ENCODE measurements around the gene DLGAP4. TPM values are rescaled to one million over a fixed set of nuclear protein-coding genes. Genes with fewer than 3 reads are reported as not detected.

The DLGAP4 gene
- total and polyA plus RNA-seq, 2 of the 8 experiments (the other 6 are each of a cell fraction or from before 2014, with no cell fraction given), result 41.2 to 57.2 TPM

DNA sequence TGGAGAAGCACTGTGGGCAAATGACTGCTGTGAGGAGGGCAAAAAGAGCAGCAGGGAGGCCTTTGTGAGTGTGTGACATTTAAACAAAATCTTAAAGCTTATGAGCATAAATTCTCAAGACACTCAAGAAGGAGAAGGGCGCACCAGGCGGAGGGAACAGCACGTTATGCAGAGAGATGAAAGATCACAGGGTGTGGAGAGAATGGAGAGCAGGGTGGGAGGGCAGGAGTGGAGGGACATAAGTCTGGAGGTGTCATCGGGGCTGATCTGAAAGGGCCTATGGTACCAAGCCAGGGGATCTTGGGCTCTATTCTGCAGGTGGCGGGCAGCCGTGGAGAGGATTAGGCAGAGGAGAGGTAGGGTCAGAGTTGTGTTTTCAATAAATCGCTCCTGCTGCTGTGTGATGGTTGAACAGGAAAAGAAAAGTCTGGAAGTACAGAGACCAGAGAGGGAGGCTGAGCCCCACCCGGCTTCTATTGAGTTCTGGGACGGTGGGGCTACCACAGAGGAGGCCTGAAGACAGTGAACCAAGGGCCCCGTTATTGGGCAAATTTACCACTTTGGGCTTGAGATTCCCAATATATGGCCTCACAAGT, 24.3 kb upstream of the DLGAP4 start (continued):
- TF ChIP-seq SAP30 (IDR thresholded peaks at IDR 0.05; ENCODE audit: insufficient read depth, insufficient replicate concordance, low read length), result no peak
- TF ChIP-seq, protein P1, sequence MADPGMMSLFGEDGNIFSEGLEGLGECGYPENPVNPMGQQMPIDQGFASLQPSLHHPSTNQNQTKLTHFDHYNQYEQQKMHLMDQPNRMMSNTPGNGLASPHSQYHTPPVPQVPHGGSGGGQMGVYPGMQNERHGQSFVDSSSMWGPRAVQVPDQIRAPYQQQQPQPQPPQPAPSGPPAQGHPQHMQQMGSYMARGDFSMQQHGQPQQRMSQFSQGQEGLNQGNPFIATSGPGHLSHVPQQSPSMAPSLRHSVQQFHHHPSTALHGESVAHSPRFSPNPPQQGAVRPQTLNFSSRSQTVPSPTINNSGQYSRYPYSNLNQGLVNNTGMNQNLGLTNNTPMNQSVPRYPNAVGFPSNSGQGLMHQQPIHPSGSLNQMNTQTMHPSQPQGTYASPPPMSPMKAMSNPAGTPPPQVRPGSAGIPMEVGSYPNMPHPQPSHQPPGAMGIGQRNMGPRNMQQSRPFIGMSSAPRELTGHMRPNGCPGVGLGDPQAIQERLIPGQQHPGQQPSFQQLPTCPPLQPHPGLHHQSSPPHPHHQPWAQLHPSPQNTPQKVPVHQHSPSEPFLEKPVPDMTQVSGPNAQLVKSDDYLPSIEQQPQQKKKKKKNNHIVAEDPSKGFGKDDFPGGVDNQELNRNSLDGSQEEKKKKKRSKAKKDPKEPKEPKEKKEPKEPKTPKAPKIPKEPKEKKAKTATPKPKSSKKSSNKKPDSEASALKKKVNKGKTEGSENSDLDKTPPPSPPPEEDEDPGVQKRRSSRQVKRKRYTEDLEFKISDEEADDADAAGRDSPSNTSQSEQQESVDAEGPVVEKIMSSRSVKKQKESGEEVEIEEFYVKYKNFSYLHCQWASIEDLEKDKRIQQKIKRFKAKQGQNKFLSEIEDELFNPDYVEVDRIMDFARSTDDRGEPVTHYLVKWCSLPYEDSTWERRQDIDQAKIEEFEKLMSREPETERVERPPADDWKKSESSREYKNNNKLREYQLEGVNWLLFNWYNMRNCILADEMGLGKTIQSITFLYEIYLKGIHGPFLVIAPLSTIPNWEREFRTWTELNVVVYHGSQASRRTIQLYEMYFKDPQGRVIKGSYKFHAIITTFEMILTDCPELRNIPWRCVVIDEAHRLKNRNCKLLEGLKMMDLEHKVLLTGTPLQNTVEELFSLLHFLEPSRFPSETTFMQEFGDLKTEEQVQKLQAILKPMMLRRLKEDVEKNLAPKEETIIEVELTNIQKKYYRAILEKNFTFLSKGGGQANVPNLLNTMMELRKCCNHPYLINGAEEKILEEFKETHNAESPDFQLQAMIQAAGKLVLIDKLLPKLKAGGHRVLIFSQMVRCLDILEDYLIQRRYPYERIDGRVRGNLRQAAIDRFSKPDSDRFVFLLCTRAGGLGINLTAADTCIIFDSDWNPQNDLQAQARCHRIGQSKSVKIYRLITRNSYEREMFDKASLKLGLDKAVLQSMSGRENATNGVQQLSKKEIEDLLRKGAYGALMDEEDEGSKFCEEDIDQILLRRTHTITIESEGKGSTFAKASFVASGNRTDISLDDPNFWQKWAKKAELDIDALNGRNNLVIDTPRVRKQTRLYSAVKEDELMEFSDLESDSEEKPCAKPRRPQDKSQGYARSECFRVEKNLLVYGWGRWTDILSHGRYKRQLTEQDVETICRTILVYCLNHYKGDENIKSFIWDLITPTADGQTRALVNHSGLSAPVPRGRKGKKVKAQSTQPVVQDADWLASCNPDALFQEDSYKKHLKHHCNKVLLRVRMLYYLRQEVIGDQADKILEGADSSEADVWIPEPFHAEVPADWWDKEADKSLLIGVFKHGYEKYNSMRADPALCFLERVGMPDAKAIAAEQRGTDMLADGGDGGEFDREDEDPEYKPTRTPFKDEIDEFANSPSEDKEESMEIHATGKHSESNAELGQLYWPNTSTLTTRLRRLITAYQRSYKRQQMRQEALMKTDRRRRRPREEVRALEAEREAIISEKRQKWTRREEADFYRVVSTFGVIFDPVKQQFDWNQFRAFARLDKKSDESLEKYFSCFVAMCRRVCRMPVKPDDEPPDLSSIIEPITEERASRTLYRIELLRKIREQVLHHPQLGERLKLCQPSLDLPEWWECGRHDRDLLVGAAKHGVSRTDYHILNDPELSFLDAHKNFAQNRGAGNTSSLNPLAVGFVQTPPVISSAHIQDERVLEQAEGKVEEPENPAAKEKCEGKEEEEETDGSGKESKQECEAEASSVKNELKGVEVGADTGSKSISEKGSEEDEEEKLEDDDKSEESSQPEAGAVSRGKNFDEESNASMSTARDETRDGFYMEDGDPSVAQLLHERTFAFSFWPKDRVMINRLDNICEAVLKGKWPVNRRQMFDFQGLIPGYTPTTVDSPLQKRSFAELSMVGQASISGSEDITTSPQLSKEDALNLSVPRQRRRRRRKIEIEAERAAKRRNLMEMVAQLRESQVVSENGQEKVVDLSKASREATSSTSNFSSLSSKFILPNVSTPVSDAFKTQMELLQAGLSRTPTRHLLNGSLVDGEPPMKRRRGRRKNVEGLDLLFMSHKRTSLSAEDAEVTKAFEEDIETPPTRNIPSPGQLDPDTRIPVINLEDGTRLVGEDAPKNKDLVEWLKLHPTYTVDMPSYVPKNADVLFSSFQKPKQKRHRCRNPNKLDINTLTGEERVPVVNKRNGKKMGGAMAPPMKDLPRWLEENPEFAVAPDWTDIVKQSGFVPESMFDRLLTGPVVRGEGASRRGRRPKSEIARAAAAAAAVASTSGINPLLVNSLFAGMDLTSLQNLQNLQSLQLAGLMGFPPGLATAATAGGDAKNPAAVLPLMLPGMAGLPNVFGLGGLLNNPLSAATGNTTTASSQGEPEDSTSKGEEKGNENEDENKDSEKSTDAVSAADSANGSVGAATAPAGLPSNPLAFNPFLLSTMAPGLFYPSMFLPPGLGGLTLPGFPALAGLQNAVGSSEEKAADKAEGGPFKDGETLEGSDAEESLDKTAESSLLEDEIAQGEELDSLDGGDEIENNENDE (IDR thresholded peaks at IDR 0.05; ENCODE audit: insufficient replicate concordance, low read length), result no peak
- no peak for TF ChIP-seq KDM1A (IDR thresholded peaks at IDR 0.05; ENCODE audit: borderline replicate concordance, low read length)
- TF ChIP-seq YY1 (IDR thresholded peaks at IDR 0.05; ENCODE audit: low read depth, low read length), result no peak
- no peak for TF ChIP-seq BCL11A (IDR thresholded peaks at IDR 0.05; ENCODE audit: low read depth in 2 of 2, low read length in 2 of 2)
- no peak for TF ChIP-seq RNF2 (IDR thresholded peaks at IDR 0.05; ENCODE audit: borderline replicate concordance, low read depth, low read length, missing control alignments, poor library complexity, severe bottlenecking)
- no peak for TF ChIP-seq RFX5 (IDR thresholded peaks at IDR 0.05; ENCODE audit: borderline replicate concordance, low read depth, low read length)
- TF ChIP-seq, protein P2, sequence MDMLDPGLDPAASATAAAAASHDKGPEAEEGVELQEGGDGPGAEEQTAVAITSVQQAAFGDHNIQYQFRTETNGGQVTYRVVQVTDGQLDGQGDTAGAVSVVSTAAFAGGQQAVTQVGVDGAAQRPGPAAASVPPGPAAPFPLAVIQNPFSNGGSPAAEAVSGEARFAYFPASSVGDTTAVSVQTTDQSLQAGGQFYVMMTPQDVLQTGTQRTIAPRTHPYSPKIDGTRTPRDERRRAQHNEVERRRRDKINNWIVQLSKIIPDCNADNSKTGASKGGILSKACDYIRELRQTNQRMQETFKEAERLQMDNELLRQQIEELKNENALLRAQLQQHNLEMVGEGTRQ (IDR thresholded peaks at IDR 0.05; ENCODE audit: low read length), result no peak

Data from H1 (cell line).